A549 (cell line): Measurements from ENCODE around the gene ARHGAP22. TPM values are rescaled to one million over a fixed set of nuclear protein-coding genes. Genes with fewer than 3 reads are reported as not detected.

Experiments
- ATAC-seq, 2 experiments: fragments of 200-7000 bp in 1 of 2; fragments of >200 bp in 1 of 2; cut with Nextera tagmentation in 1 of 2; cut with Tn5 transposase in 1 of 2; 3 replicates each; pipeline versions ENCODE4 v1.8.0 to v1.9.1; 2018 to 2020; ENCODE audit warnings: mild to moderate bottlenecking in 1 of 2, moderate library complexity in 1 of 2
- CTCF ChIA-PET: fragments of 300-600 bp; sonication (Branson Sonifier 250); formaldehyde crosslinking; extraction: SDS; loops from one replicate; lab custom pipeline; 2021; ENCODE audit warnings: antibody characterized with exemption, inconsistent platforms; lab: Yijun Ruan, JAX
- POLR2A ChIA-PET: fragments of 350-600 bp; formaldehyde crosslinking; extraction: SDS; loops from one replicate; lab custom pipeline; 2021; ENCODE audit warnings: antibody characterized with exemption, inconsistent platforms; lab: Yijun Ruan, JAX
- DNase-seq, 2 experiments: peaks; one replicate each; pipeline versions ENCODE4 v3.0.0 to v3.0.0-alpha.2; 2011 to 2016; ENCODE audit warnings: low read depth in 1 of 2, low spot score in 1 of 2
- FAIRE-seq: peaks from 2 replicates; lab custom pipeline; 2011; peaks lifted over from hg19 to GRCh38; lab: Jason Lieb, UNC
- H3K27ac ChIP-seq, 2 experiments: fragments of >200 bp; sonication (Bioruptor Twin); formaldehyde crosslinking; 3 replicates each; pipeline ENCODE4 v1.5.1; 2016 to 2017
- H3K4me1 ChIP-seq: fragments of >200 bp; sonication (Bioruptor Twin); formaldehyde crosslinking; 3 replicates; pipeline ENCODE4 v1.6.1; 2016
- H3K4me2 ChIP-seq: fragments of >200 bp; sonication (Bioruptor Twin); formaldehyde crosslinking; 3 replicates; pipeline ENCODE4 v1.6.1; 2016
- H3K4me3 ChIP-seq: fragments of >200 bp; sonication (Bioruptor Twin); formaldehyde crosslinking; 3 replicates; pipeline ENCODE4 v1.5.1; 2016
- H3K9me3 ChIP-seq: fragments of >200 bp; sonication (Bioruptor Twin); formaldehyde crosslinking; 3 replicates; pipeline ENCODE4 v1.6.1; 2016
- CBX8 ChIP-seq: fragments of 200-600 bp; sonication (generic); IDR thresholded peaks from 2 replicates; pipeline ENCODE4 v1.6.1; 2016
- CTCF ChIP-seq: fragments of >200 bp; sonication (Bioruptor Twin); formaldehyde crosslinking; IDR thresholded peaks from 3 replicates; pipeline ENCODE4 v1.5.1; 2016
- ELK1 ChIP-seq: fragments of 150-350 bp; IDR thresholded peaks from 2 replicates; pipeline ENCODE4 v1.6.1; 2014; ENCODE audit warnings: low read depth, mild to moderate bottlenecking, low read length
- ESRRA ChIP-seq: fragments of 150-350 bp; IDR thresholded peaks from 2 replicates; pipeline ENCODE4 v1.6.1; 2014; ENCODE audit warnings: mild to moderate bottlenecking, low read length, borderline replicate concordance
- FOSB ChIP-seq: fragments of 250-450 bp; sonication (Bioruptor Pico); IDR thresholded peaks from 2 replicates; pipeline ENCODE4 v1.5.0; 2020; ENCODE audit warnings: mild to moderate bottlenecking, moderate library complexity
- GATA3 ChIP-seq: IDR thresholded peaks from 2 replicates; pipeline ENCODE4 v1.6.1; 2012; ENCODE audit warnings: borderline replicate concordance
- HOXA7 ChIP-seq: fragments of 250-450 bp; sonication (Bioruptor Pico); IDR thresholded peaks from 2 replicates; pipeline ENCODE4 v1.5.0; 2020; ENCODE audit warnings: mild to moderate bottlenecking, moderate library complexity
- KDM5A ChIP-seq: fragments of 200-600 bp; sonication (generic); IDR thresholded peaks from 2 replicates; pipeline ENCODE4 v1.6.1; 2016; ENCODE audit warnings: antibody characterized with exemption, mild to moderate bottlenecking
- MAFK ChIP-seq: fragments of 450-650 bp; IDR thresholded peaks from 2 replicates; pipeline ENCODE4 v1.6.1; 2014; ENCODE audit not compliant: partially characterized antibody
- MAZ ChIP-seq: fragments of 150-350 bp; IDR thresholded peaks from 2 replicates; pipeline ENCODE4 v1.6.1; 2014; ENCODE audit warnings: antibody characterized with exemption, low read depth, low read length, borderline replicate concordance
- MYC ChIP-seq: IDR thresholded peaks from 2 replicates; pipeline ENCODE4 v1.6.1; 2012; ENCODE audit warnings: mild to moderate bottlenecking, inconsistent platforms, low read length, improper control_type of control experiment, borderline replicate concordance
- NR3C1 ChIP-seq: fragments of >200 bp; sonication (Bioruptor Twin); formaldehyde crosslinking; IDR thresholded peaks from 3 replicates; pipeline ENCODE4 v1.6.1; 2017
- PBX3 ChIP-seq: IDR thresholded peaks from 2 replicates; pipeline ENCODE4 v1.6.1; 2012
- PHF8 ChIP-seq: fragments of 200-600 bp; sonication (generic); IDR thresholded peaks from 2 replicates; pipeline ENCODE4 v1.6.1; 2016; ENCODE audit warnings: low read depth, mild to moderate bottlenecking, antibody characterized with exemption, moderate library complexity, borderline replicate concordance
- POLR2A ChIP-seq: IDR thresholded peaks from 2 replicates; pipeline ENCODE4 v1.6.1; 2012; ENCODE audit warnings: mild to moderate bottlenecking, low read length
- REST ChIP-seq: fragments of 200-600 bp; sonication (generic); IDR thresholded peaks from 2 replicates; pipeline ENCODE4 v1.6.1; 2016; ENCODE audit warnings: antibody characterized with exemption, mild to moderate bottlenecking, moderate library complexity
- RFX5 ChIP-seq: fragments of 450-650 bp; IDR thresholded peaks from 2 replicates; pipeline ENCODE4 v1.7.1; 2014; ENCODE audit warnings: antibody characterized with exemption, mild to moderate bottlenecking, moderate library complexity
- SMC3 ChIP-seq: fragments of >200 bp; sonication (Bioruptor Twin); formaldehyde crosslinking; IDR thresholded peaks from 3 replicates; pipeline ENCODE4 v1.6.1; 2018; ENCODE audit warnings: inconsistent platforms
- TP53 ChIP-seq: fragments of 250-450 bp; sonication (Bioruptor Pico); IDR thresholded peaks from 2 replicates; pipeline ENCODE4 v1.5.0; 2021; ENCODE audit warnings: mild to moderate bottlenecking, moderate library complexity
- USF2 ChIP-seq: fragments of 450-650 bp; IDR thresholded peaks from 2 replicates; pipeline ENCODE4 v1.6.1; 2014; ENCODE audit warnings: antibody characterized with exemption
- WGBS: methylation state at CpG from one replicate; pipeline ENCODE4 v1.1.6; 2017; ENCODE audit errors: missing lambda C conversion rate; 5-methylcytosine and 5-hydroxymethylcytosine counted together
- polyA plus RNA-seq, 4 experiments: library from polyadenylated mRNA; depleted of rRNA in 3 of 4; stranded (reverse); fragments of >200 nt; fragmentation: RNase III in 1 of 4; extraction: RNeasy Plus Mini Kit Qiagen cat#74134 plus additional on column Dnase treatment in 1 of 4; gene quantifications; 2 replicates in 3 of 4; 3 replicates in 1 of 4; pipeline ENCODE4 v1.2.3, GENCODE V29; 2011 to 2017

The ARHGAP22 gene
- polyA plus RNA-seq, 2 of the 4 experiments (the other 2 are of a cell fraction) = 1.9 to 3.2 TPM

GRCh38 chr10:48580236-48580635 is 24.6 kb downstream of the ARHGAP22 start:
- ChIA-PET CTCF (interaction anchor here (1.4 to 3.9 kb wide), 2 partner anchors 28 to 77 kb away, joined by 6 to 21 read pairs; no protein-coding TSS in a partner anchor), POLR2A (no interaction called here)
- FAIRE-seq (no peak), DNase-seq (no peak), ATAC-seq (no peak)
- Histone ChIP-seq H3K4me3 (no peak overlapping the region), H3K4me1 (no peaks in the 10 kb centered on the region), H3K4me2 (no peak overlapping the region), H3K9me3 (no peaks in the 10 kb centered on the region), H3K27ac (no peak overlapping the region)
- WGBS = 82% methylated on average over 5 of the region's 5 CpGs
- no peak for TF ChIP-seq MAFK
- TF ChIP-seq POLR2A = no peak
- TF ChIP-seq RFX5 = no peak
- no peak for TF ChIP-seq TP53
- no peak for TF ChIP-seq CTCF
- TF ChIP-seq KDM5A = no peak
- no peak for TF ChIP-seq GATA3
- TF ChIP-seq SMC3 = no peak
- TF ChIP-seq PBX3 = no peak
- no peak for TF ChIP-seq MAZ
- TF ChIP-seq PHF8 = no peak
- TF ChIP-seq MYC = no peak
- TF ChIP-seq USF2 = no peak
- TF ChIP-seq ESRRA = no peak
- no peak for TF ChIP-seq HOXA7 (CRISPR knock-in tag)
- no peak for TF ChIP-seq REST
- TF ChIP-seq ELK1 = no peak
- no peak for TF ChIP-seq NR3C1
- TF ChIP-seq CBX8 = no peak
- no peak for TF ChIP-seq FOSB (CRISPR knock-in tag)
